ENCODE results near the gene ID3.

GRCh38 chr1:23578311-23578996 lies 19.2 kb upstream of the ID3 start:
- TF ChIP-seq POLR2A (IDR thresholded peaks at IDR 0.05) (no peak), CTCF (IDR thresholded peaks at IDR 0.05) (no peak)

Measured in suprapubic skin (tissue), 3 donors.